HG03469 (cell line): ENCODE measurements around the gene KRT37.
"Not testable (repeated sequence)": the region's sequence is repeated elsewhere in the genome, so short reads cannot be mapped to it uniquely, and the experiment has no call there.

Experiments
- ATAC-seq: cut with Tn5 transposase; IDR thresholded peaks from one replicate; pipeline ENCODE4 v1.9.1; 2021; ENCODE audit warnings: mild to moderate bottlenecking, moderate library complexity, moderate number of reproducible peaks; ENCODE audit not compliant: unreplicated experiment

The KRT37 gene

GRCh38 chr17:41437254-41437653 lies 12.9 kb upstream of the KRT37 start:
- no peak for ATAC-seq

DNA sequence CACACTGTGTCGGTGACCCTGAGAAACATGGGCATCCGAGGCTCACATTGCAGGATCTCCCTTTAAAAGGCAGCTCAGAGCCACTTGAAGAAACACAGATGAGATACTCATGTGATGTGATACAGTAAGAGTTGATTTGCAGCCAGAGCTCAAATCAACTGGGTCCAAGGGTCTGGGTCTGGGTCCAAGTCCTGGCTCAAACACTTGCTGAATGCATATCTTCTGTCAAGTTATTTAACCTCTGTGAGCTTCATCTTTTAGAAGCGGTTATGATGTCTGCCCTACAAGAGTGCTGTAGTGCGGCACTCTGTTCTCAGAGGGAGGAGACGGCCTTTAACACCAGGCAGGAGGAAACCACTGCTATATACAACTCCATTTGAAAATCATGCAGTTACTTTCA lies 10.0 kb upstream of the KRT37 start:
- ATAC-seq, result no peak

DNA sequence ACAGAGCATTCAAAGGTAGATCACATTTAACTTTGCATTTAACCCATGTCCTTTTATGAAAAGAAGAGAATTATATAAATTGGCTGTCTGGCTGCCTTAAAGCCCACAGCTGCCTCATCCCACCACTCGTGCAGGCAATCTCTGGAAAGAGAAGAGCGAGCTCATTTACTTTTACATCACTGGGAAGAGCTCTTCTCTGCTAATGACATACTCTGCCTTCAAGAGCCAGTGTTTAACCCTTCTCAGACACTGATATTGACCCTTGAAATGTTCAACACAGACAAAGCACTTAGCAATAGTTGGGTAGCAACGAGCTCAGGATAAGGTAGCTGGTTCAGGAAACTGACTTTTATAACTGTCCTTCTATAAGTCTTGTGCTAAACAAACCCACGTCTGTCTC lies 9.6 kb upstream of the KRT37 start:
- ATAC-seq, result no peak

DNA sequence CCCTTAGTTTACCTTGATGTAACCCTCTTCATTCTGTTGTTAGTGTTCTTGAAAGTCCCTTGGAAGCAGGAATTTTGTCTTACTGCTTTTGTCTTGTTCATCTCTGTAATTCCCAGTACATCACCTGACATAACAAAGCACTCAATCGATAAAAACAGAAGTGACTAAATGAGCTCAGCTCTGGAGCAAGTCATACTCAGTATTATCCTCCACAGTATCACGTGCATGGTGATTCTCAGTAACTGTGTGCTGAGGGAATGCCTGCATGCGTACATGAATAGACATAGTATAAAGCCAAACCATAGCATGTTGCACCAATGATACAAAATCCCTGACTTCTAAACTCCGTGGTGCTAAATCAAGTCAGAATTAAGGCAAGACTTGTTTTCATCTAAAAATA lies 9.2 kb upstream of the KRT37 start:
- no peak for ATAC-seq

GRCh38 chr17:41430376-41430775 lies 6.0 kb upstream of the KRT37 start:
- ATAC-seq, result not testable (repeated sequence)

- ATAC-seq, result no peak
Measured at GRCh38 chr17:41429667-41430066, 5.3 kb upstream of the KRT37 start.

DNA sequence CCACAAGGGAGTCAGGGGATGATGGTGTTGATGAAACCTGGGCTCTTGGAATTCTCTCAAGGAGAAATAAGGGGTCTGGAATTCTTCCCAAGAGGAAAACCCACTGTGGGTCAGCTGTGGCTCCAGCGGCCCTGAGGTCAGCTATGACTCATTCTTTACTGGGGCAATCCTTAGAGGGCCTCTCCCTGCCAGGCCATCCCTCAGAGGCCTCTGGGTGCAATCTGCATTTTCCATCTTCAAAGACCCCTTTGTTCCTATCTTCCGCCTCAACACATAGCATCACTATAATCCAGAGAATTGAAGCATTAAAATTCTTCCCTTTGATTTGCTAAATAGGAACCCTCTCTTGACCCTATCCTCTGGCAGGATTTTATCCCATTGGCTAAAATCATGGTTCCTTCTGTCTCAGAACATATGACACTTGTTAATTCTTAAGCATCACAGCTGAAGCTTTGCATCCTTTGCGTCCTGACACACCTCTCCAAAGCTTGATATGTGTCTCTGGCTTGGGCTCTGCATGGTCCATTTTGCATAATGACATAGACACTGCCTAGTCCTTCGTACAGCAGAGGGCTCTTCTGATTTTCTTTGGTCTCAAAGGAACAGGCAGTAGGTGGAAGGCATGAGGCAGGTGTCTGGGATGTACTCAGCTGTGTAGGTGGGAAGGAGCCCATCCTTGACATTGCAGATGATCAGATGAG lies 4.4 kb upstream of the KRT37 start:
- ATAC-seq, result no peak

DNA sequence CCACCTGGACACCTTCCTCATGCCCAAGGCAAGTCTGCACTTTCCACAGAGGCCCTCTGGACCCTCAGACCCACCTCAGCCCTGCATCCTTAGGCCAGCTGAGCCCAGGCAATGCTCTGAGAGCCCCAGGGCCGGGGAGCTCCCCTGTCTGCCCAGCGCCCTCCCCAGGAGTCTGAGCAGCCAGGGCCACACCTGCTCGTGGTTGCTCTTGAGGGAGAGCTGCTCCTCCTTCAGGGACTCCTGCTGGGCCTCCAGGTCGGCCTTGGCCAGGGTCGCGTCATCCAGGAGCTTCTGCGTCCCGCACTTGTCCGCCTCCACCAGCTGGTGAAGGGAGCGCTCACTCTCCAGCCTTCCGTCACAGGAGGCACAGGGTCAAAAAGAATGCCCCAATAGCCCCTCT lies 1.8 kb downstream of the KRT37 start:
- not testable (repeated sequence) for ATAC-seq

DNA sequence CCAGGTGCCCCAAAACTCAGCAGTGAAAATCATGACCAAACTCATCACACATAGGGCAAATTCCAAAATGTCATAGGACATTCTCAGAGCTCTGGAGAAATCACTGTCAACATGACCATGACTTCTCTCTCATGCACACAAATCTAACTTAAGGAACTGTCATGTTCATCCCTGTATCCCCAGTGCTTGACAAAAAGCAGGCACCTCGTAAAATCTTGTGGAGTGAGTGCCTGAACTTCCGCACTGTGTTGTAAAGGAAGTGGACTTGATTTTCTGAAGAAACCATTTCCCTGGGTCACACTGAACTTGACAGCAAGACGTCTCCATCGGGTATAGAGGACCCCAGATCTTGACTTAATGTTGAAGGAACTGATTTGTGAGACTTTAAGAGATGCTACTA lies 2.8 kb downstream of the KRT37 start:
- no peak for ATAC-seq

DNA sequence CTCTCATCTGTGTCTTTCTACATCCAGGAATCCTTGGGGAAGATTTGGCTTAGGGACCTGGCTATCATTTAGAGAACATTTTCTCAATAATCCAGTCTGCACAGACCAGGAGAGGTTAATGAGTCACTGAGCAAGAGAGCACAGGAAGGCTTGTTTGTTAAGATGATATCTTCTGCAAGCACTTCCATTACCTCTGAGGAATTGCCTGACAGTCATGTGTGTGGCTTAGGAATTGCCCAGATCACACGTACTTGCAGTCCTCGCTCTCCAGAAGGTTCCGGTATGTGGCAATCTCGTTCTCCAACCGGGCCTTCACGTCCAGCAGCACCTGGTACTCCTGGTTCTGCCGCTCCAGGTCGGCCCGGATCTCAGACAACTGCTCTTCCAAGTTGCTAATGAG lies 3.3 kb downstream of the KRT37 start:
- no peak for ATAC-seq

DNA sequence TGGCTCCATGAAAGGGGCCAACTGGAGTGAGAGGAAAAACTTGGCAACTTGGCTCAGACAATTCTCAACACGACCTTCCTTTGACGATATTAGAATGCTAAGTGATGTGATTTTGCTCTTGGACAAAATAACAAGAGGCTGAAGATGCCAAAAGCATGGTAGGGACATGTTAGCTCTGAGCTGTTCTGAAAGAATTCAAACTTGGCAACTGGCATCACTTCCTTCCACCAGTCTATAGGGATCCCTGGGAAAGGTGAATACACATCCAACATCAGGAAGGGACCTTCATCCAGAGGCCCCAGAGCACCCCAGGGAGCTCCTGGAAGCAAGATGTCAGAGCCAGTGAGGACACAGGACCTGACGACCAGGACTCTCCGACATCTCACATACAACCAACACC lies 4.3 kb downstream of the KRT37 start:
- ATAC-seq, result no peak

DNA sequence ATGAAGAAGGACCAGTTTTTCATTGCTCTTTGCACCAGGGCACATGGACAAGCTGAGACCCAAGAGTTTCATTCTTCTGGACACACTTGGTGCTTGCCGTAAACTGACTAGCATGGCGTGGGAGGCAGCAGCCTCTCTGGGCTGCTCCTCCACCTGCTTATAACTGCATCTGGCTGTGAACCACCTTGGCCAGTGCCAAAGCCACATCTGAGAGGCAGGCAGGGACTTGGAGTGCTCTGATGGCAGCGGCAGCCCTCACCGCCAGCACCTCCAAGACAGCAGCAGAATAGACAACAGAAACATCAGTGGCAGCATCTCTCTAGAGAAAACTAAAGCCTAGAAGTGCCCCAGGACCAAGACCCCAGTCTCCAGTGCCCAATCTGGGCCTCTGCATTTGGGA lies 4.7 kb downstream of the KRT37 start:
- ATAC-seq, result no peak

DNA sequence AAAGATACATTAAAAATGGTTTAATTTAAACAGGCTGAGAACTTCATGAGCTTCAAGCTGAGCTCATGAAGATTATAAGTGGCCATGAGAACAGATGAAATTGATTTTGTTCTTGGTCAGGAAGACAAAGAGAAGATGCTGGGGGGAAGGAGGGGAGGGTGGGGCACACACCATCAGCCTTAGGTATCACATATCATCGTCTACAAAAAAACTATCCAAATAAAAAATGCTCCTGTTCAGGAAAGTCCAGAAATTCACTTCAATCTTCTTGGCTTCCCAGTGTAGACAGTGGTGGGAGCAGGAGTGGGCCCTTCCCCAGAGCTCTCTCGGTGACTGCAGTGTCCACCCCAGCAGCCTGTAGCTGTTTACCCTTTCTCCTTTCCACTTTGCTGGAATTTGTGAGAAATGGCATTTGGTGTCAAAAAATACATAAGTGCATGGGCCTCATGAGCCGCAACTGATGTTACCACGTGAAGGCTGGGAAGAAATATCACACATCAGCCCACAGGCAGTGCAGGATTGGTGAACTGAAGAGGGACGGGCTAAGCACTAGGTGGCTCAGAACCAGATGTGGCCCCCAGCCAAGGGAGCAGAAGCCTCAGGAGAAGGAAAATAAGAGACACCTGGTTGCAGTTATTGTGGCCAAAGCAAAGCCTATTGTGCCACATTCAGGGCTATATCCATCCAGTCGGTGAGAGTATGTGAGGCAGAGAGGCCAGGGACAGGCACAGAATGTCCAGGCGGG lies 6.1 kb downstream of the KRT37 start:
- ATAC-seq, result no peak

DNA sequence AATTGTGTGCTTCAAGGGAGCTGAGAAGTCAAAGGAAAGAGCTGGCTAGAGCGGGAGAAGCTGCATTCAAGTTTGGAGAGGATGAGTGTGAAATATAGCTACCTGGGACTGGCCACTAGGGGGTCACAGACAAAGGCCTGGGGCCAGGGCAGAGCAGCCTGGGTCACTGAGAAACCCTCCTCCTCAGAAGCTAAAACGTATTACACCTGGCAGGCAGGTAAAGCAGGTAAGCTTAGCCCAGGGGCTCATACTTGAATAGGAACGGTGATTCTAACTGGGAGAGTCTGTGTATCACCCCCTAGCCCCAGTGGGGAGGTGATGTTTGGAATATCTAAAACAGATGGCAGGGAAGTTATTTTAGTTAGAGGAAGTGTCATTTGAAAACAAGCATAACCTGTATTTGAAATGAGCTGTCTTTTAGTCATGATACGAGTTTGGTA lies 6.8 kb downstream of the KRT37 start:
- no peak for ATAC-seq

GRCh38 chr17:41417127-41417526 lies 7.3 kb downstream of the KRT37 start:
- no peak for ATAC-seq

DNA sequence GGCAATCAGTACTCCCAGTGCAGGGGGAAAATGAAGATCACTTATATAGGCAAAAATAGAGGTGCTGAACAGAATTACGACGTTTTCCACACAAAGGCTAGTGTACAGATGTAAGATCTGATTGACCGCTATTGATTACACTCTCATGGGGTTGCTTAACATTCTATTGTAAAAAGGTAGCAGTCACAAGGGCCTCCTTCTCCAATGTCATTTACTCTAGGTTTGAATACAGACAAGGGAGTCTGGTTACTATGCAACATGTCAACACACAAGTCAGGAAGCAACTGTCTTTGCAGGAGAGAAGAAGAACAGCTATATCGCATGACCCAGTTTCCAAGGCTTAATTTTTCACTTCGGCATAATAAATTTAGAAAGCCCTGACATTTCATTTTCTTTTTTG lies 7.9 kb downstream of the KRT37 start:
- ATAC-seq, result no peak

DNA sequence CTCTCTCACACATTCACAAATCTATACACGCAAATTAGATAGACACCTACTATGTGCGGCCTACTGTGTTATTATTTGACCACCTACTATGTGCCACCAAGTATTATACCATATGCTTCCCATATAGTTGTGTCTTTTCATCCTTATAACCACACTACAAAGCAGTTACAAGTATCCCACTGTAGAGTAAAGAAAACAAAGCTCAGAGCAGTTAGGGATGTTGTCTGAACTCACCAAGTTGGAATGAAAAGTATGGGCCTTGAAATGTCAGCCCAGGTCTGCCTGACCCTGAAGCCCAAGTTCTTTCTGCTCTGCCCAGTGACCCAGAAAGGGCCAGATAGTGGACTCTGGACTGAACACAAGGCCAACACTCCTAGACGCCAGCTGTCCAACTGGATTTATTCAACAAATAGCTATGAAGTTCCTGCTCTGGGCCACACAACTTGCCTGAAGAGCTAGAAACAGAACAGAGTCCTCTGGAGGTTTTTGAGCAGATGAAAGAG lies 8.5 kb downstream of the KRT37 start:
- ATAC-seq, result no peak

- ATAC-seq, result no peak
Measured at GRCh38 chr17:41415411-41415810, 9.0 kb downstream of the KRT37 start.

DNA sequence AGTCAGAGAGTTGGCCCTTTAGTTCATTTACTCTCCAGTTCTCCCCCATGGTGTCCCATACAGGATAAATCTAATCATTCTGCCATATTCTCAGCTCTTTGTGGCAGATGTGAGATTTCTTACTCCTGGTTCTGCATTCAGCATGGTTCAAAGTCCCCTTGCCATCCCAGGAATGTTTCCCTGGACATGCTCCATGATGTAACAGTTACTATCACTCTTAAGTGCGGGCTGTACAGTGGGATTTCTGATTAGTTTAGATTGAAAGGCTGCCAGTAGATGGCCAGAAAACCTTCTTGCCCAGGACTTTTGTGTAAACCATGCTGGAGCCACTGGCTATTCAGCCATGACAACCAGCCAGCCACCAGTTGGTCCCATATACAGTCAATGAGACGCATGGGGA lies 10.4 kb downstream of the KRT37 start:
- no peak for ATAC-seq

DNA sequence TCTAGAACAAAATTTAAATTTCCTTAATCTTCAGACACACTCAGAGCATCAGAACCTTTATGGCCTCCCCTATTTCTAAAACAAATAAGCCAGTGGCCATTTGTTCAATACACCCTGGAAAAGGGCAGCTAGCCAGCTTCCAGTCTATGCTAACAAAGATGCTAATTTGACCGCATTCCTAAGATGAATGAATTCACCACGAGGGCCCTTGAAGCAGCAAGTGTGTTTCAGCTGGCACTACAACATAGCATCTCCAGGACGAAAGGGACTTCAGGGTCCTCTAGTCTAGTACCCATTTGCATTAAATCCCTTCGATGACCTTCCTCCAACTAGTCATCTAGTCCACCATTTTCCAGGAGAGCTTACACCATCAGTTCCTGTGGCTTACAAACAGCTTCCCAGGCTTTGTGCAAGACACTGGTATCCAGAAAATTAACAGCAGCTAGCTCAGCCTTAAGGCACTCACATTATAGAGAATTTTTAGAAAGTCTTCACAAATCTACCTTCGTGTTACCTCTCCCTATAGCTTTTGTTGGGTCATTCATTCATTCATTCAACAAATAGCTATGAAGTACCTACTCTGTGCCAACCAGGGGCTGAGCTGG lies 10.9 kb downstream of the KRT37 start:
- ATAC-seq, result no peak

GRCh38 chr17:41411072-41411840 lies 13.1 kb downstream of the KRT37 start:
- ATAC-seq, result no peak
